AG20443 (cell line): ENCODE results near the gene LFNG.

Experiments
- DNase-seq: peaks from one replicate; pipeline ENCODE4 v3.0.0; 2012; ENCODE audit warnings: low spot score, mixed read lengths

The LFNG gene

DNA sequence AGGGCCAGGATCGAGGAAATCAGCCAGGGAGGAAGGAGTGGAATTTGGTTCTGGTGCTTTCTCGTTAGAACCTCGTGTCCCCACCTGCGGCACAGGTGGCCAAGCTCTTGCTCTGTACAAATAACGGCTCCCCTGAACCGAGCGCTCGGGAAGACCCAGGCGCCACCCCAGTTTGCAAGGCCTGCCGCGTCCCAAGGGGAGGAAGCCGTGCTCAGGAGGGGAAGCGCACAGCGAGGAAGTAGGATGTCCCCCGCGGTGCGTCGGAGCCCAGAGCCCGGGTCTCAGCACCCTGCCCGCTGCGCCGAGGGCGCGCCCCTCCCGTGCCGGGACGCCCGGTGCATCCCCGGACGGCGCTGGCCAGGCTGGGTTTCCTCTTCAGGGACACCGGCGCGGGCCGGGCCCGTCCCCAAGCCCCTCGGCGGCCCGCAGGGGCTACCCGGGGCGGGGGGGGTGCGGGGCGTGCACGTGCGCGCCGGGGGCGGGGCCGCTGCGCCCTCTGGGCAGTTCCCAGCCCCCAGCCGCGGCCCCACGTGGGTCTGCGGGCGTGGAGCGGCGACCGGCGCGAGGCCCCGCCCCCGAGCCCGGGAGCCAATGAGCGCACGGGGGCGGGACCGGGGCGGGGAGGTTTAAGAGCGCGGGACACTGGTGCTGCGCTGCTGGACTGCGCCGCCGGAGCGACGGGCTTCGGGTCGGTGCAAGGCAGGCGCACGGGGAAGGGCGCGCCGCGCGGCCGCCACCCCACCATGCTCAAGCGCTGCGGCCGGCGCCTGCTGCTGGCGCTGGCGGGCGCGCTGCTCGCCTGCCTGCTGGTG lies at the start of gene LFNG:
Gene LFNG (plus strand): TSS at position 656 of the 812 bp plus-strand sequence. CDS start 88 bp downstream, at position 744.
- DNase-seq: peak; percentile 98

DNA sequence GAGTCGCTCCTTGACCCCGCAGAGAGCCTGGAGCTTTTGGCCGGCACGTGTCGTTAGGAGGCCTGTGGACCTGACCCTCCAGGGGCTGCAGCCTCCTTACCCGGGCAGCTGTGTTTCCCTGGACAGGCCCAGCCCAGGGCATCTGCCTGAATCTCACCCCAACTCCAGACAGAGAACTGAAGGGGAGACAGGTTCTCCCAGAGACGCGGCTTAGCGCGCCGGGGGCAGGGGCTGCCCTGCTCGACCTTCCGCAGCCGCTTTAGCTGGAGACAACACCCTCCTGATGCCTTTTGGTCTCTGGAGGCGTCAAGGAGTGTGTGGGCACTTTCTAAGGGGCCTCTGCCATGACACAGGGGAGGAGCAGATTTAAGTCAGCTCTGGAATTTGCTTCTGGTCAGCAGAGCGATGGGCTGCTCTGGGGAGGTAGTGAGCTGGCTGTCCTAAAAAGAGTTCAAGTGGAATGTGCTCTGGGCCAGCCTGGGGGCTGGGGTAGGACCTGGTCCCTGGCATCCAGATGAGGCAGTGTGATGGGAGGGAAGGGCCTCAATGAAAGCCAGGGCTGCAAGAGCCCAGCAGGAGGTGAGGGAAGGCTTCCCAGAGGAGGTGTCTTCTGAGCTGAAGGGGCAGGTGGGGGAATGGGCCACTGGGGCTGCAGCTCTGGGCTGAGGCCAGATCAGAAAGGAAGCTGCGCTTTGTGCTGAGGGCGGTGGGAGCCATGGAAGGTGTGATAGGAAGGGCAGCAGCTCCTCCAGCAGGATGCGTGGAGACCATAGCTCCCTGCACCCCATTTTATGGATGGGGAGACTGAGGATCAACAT lies 49.2 kb upstream of the LFNG start:
- peak; percentile 22 for DNase-seq

DNA sequence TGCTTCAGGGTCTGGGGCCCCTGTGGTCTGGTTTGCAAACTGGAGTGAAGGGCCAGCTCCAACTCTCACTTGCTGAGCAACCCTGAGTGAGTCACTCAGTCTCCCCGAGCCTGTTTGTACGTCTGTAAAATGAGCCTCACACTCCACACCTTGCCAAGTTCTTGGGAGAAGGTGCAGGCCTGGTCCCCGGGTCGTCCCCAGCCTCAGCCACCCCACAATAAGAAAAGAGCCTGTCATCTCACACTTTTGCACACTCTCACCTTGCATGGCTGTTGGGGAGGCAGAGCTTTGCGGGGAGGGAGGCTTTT lies 48.6 kb upstream of the LFNG start:
- peak; percentile 54 for DNase-seq

DNA sequence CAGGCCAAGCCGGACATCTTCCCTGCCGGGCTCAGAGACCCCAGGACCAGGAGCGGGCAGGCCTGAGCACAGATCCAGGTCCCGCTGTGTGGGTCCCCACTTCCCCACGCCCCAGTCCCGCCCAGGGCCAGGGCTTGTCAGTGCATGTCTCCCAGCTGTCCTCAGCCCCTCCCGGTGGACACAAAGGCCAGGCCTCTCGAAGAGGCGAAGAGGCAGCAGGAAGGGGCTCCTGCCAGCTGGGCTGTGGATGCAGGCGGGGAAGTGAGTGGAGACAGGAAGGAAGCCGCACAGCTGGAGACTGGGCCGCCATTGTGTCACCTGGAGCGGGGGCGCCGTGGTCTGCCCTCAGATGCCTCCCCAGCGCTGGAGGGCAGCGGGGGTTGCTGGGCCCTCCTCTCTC lies 48.2 kb upstream of the LFNG start:
- no peak for DNase-seq

- DNase-seq: no peak
These were observed 46.8 kb upstream of the LFNG start for GRCh38 chr7:2472739-2473138.

- DNase-seq: no peak
These were observed 45.9 kb upstream of the LFNG start for GRCh38 chr7:2473496-2474180.

- no peak for DNase-seq
These were observed 45.4 kb upstream of the LFNG start for GRCh38 chr7:2474224-2474623.

GRCh38 chr7:2474813-2475677 lies 44.5 kb upstream of the LFNG start:
- no peak for DNase-seq

GRCh38 chr7:2475678-2476015 lies 43.9 kb upstream of the LFNG start:
- no peak for DNase-seq

- no peak for DNase-seq
These were observed 43.3 kb upstream of the LFNG start, which contains the start of gene GRIFIN for GRCh38 chr7:2476298-2476697. Gene GRIFIN, minus strand, starts transcription at chr7:2476398. Its CDS starts 15 bp downstream, at chr7:2476383.

- DNase-seq: no peak
These were observed 42.7 kb upstream of the LFNG start for GRCh38 chr7:2476776-2477446.

- peak; percentile 96 for DNase-seq
These were observed 41.9 kb upstream of the LFNG start for GRCh38 chr7:2477447-2478398.

GRCh38 chr7:2478399-2478785 lies 41.2 kb upstream of the LFNG start:
- DNase-seq: peak; percentile 93

GRCh38 chr7:2478800-2479199 lies 40.8 kb upstream of the LFNG start:
- DNase-seq: no peak

GRCh38 chr7:2479276-2480069 lies 40.1 kb upstream of the LFNG start:
- no peak for DNase-seq

- DNase-seq: no peak
These were observed 39.5 kb upstream of the LFNG start for GRCh38 chr7:2480070-2480408.

DNA sequence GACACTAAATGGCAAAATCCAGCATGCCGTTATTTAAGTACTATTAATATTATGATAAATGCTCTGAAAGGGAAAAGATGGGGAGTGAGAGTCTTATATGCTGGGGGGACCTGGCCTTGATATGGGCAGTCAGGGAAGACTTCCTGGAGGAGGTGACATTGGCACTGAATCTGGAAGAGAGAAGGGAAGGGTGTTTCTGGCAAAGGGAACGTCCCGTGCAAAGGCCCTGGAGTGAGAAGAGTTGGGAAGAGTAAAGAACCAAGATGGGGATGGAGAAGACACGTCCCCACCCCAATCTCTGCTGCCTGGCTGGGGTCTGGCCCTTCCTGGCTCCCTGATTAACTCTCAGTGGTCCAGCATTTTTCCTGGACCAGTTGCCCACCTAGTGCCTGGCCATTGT lies 38.4 kb upstream of the LFNG start:
- no peak for DNase-seq

DNA sequence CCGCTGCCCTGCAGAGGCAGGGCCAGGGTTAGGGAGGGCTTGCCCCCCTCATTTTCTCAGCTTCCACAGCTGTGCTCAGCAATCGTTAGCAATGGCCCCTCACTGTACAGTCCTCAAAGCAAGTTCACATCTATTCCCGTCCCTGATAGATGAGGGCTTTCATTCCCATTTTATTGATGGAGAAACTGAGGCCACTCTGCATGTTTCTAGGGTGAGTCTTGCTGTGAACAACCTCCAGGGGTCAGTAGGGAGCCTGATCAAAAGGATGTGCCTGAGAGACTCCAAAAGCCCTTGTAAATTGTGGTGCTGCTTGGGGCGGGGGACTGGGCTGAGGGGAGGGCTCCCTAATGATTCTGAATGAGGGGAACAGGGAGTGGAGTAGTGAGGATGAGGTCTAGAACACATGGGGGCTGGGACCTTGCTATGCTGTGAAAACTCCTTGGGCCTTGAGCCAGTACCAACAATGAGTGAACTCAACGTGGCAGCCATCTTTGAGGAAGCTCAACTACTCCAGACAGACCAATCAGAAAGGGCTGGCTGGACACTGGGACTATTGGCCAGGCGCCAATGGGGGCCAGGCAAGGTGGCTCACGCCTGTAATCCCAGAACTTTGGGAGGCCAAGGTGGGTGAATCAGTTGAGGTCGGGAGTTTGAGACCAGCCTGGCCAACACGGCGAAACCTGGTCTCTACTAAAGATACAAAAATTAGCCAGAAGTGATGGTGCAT lies 36.7 kb upstream of the LFNG start:
- no peak for DNase-seq

DNA sequence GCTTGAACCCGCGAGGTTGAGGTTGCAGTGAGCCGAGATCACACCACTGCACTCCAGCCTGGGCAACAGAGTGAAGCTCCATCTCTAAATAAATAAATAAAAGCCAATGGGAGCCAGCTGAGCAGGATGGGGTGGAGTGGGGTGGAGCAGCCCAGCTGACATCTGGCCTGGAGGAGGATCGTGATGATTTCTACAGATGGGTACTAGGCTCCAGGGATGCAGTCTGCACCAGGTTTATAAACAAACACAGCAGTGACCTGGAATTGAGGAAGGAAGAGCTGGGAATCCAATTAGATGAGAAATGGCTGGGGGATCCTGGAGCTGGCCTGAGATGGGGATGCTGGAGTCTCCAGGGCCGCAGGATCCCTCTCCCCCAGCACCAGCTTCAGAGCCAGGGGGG lies 36.1 kb upstream of the LFNG start:
- DNase-seq: no peak
